ENCODE data around the gene SUOX.
"Not testable (repeated sequence)": the region's sequence is repeated elsewhere in the genome, so short reads cannot be mapped to it uniquely, and the experiment has no call there.

DNA sequence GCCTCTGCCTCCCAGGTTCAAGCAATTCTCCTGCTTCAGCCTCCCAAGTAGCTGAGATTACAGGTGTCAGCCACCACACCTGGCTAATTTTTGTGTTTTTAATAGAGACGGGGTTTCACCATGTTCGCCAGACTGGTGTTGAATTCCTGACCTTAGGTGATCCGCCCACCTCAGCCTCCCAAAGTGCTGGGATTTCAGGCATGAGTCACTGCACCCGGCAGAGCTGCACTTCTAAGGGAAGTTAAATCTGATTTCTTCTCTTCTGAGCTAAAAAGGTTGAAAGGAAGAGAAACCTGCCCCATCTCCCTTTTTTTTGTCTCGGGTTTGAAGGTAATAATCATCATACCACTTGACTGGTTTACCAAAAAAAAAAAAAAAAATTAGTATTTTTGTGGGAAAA lies 15.2 kb upstream of the SUOX start:
- TF ChIP-seq POLR2A, POLR2AphosphoS5, EP300 (IDR thresholded peaks at IDR 0.05): not testable (repeated sequence)
- TF ChIP-seq, protein P1, sequence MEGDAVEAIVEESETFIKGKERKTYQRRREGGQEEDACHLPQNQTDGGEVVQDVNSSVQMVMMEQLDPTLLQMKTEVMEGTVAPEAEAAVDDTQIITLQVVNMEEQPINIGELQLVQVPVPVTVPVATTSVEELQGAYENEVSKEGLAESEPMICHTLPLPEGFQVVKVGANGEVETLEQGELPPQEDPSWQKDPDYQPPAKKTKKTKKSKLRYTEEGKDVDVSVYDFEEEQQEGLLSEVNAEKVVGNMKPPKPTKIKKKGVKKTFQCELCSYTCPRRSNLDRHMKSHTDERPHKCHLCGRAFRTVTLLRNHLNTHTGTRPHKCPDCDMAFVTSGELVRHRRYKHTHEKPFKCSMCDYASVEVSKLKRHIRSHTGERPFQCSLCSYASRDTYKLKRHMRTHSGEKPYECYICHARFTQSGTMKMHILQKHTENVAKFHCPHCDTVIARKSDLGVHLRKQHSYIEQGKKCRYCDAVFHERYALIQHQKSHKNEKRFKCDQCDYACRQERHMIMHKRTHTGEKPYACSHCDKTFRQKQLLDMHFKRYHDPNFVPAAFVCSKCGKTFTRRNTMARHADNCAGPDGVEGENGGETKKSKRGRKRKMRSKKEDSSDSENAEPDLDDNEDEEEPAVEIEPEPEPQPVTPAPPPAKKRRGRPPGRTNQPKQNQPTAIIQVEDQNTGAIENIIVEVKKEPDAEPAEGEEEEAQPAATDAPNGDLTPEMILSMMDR (IDR thresholded peaks at IDR 0.05): not testable (repeated sequence)
